ENCODE results near the gene KLHL6. TPM values are rescaled to one million over a fixed set of nuclear protein-coding genes. Genes with fewer than 3 reads are reported as not detected.

The KLHL6 gene, protein sequence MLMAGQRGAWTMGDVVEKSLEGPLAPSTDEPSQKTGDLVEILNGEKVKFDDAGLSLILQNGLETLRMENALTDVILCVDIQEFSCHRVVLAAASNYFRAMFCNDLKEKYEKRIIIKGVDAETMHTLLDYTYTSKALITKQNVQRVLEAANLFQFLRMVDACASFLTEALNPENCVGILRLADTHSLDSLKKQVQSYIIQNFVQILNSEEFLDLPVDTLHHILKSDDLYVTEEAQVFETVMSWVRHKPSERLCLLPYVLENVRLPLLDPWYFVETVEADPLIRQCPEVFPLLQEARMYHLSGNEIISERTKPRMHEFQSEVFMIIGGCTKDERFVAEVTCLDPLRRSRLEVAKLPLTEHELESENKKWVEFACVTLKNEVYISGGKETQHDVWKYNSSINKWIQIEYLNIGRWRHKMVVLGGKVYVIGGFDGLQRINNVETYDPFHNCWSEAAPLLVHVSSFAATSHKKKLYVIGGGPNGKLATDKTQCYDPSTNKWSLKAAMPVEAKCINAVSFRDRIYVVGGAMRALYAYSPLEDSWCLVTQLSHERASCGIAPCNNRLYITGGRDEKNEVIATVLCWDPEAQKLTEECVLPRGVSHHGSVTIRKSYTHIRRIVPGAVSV
- polyA plus RNA-seq (2011; rRNA removed): not detected in 2 replicates
- polyA minus RNA-seq (2011; rRNA and poly(A)+ RNA removed): not detected in 2 replicates

DNA sequence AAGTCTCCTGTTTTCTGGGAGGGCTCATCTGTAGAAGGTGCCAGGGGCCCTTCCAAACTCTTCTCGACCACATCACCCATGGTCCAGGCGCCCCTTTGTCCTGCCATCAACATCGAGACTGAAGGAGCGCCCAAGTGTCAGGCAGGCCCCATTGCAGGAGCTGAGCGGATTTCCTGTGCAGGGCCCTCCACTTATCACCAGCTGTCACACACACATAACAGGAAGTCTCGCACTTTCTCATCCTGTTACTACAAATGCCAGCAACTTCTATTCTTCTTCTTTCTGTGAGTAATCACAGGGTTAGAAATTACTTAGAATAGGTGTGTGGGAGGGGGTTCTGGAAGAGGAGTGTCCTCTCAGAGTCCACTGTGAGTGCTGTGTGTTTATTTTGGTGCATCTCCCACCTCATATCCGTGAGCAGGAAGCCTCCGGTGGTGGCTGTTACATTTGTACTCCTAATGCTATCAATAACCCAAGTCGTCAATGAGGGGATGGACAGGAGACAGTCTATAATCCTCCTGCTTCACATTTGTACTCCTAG is at the start of gene KLHL6:
Gene KLHL6 (minus strand): TSS at position 166 of the 541 bp plus-strand sequence. CDS start 53 bp downstream, at position 113.
- POLR2A ChIA-PET: no interaction called here
- no peaks in the 10 kb centered on the region for H3K27me3 ChIP-seq (ENCODE audit: control insufficient read depth, insufficient read depth, low read length)
- CTCF ChIA-PET: no interaction called here
- no peaks in the 10 kb centered on the region for H3K9me3 ChIP-seq (ENCODE audit: control insufficient read depth, insufficient read depth, low read length)
- TF ChIP-seq, protein P1, sequence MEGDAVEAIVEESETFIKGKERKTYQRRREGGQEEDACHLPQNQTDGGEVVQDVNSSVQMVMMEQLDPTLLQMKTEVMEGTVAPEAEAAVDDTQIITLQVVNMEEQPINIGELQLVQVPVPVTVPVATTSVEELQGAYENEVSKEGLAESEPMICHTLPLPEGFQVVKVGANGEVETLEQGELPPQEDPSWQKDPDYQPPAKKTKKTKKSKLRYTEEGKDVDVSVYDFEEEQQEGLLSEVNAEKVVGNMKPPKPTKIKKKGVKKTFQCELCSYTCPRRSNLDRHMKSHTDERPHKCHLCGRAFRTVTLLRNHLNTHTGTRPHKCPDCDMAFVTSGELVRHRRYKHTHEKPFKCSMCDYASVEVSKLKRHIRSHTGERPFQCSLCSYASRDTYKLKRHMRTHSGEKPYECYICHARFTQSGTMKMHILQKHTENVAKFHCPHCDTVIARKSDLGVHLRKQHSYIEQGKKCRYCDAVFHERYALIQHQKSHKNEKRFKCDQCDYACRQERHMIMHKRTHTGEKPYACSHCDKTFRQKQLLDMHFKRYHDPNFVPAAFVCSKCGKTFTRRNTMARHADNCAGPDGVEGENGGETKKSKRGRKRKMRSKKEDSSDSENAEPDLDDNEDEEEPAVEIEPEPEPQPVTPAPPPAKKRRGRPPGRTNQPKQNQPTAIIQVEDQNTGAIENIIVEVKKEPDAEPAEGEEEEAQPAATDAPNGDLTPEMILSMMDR (IDR thresholded peaks at IDR 0.05; ENCODE audit: low read depth, low read length): no peak
- no peak within 1 kb of the TSS for H3K4me3 ChIP-seq (ENCODE audit: low read depth, low read length)
- no peak for DNase-seq (ENCODE audit: low read depth, low spot score)
- H3K27ac ChIP-seq (ENCODE audit: low read depth, low read length): no peak within 1 kb of the TSS

DNA sequence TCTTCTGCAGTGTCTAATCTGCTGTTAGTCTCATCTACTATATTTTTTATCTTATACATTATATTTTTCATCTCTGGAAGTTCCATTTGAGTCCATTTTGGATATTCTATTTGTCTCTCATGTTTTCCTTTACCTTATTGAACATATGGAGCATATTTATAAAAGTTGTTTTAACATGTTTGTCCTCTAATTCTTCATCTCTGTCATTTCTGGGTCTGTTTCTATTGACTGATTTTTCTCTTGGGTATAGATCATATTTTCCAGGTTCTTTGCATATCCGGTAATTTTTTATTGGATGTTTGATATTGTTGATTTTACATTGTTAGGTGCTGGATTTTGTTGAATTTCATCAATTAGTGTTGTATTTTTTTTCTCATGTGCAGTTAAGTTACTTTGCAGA is 42.5 kb upstream of the KLHL6 start:
- DNase-seq (ENCODE audit: low read depth, low spot score): no peak
- ChIA-PET CTCF (no interaction called here), POLR2A (no interaction called here)
- no peaks in the 10 kb centered on the region for H3K9me3 ChIP-seq (ENCODE audit: control insufficient read depth, insufficient read depth, low read length)
- TF ChIP-seq, protein P1 (IDR thresholded peaks at IDR 0.05; ENCODE audit: low read depth, low read length): no peak
- H3K27ac ChIP-seq (ENCODE audit: low read depth, low read length): no peak overlapping the region
- no peaks in the 10 kb centered on the region for H3K27me3 ChIP-seq (ENCODE audit: control insufficient read depth, insufficient read depth, low read length)
- no peak overlapping the region for H3K4me3 ChIP-seq (ENCODE audit: low read depth, low read length)

DNA sequence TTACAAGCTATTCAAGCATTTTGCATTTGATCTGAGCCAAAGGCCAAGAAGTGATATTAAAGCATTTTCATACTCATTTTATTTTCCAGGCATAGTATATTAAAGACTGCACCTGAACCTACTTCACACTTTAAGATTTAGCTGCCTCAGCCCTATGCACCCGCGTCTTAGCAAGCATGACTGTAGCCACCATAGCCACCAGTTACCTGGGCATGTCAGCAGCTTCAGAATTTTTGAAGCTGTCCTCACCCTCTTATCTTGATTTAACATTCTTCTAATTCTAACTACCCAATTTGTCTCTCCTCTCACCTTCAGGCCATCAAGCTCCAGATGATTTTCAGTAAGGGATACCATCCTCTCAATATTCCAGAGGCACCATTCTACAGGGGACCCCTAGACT is 39.1 kb upstream of the KLHL6 start:
- POLR2A ChIA-PET: interaction anchor here (0.7 kb wide), 1 partner anchor 10 kb away, joined by 4 read pairs; no protein-coding TSS in a partner anchor
- Histone ChIP-seq H3K4me3 (ENCODE audit: low read depth, low read length) (no peak overlapping the region), H3K27me3 (ENCODE audit: control insufficient read depth, insufficient read depth, low read length) (peaks cover 5% of the 10 kb centered on the region), H3K27ac (ENCODE audit: low read depth, low read length) (no peak overlapping the region), H3K9me3 (ENCODE audit: control insufficient read depth, insufficient read depth, low read length) (no peaks in the 10 kb centered on the region)
- TF ChIP-seq, protein P1 (IDR thresholded peaks at IDR 0.05; ENCODE audit: low read depth, low read length): no peak
- CTCF ChIA-PET: no interaction called here
- DNase-seq (ENCODE audit: low read depth, low spot score): no peak

DNA sequence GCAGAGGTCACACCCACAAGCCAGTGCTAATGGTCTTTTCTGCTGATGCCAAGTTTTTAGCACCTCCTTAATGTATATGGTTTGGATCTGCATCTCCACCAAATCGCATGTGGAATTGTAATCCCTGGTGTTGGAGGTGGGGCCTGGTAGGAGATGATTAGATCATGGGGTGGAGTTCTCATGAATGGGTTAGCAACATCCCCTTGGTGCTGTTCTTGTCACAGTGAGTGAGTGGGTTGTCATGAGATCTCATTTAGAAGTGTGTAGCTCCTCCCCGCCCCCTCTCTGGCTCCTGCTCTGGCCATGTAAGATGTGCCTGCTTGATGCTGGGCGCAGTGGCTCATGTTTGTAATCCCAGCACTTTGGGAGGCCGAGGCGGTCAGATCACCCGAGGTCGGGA is 37.3 kb upstream of the KLHL6 start:
- Histone ChIP-seq H3K27ac (ENCODE audit: low read depth, low read length) (no peak overlapping the region), H3K9me3 (ENCODE audit: control insufficient read depth, insufficient read depth, low read length) (no peaks in the 10 kb centered on the region), H3K4me3 (ENCODE audit: low read depth, low read length) (no peak overlapping the region), H3K27me3 (ENCODE audit: control insufficient read depth, insufficient read depth, low read length) (peaks cover 11% of the 10 kb centered on the region)
- ChIA-PET POLR2A (no interaction called here), CTCF (no interaction called here)
- DNase-seq (ENCODE audit: low read depth, low spot score): no peak
- TF ChIP-seq, protein P1 (IDR thresholded peaks at IDR 0.05; ENCODE audit: low read depth, low read length): no peak
